K562 (cell line): ENCODE data around the gene MYO15A.

Experiments
- BCOR ChIP-seq: fragments of 450-650 bp; IDR thresholded peaks from 2 replicates; pipeline ENCODE4 v1.6.1; 2016
- CBFB ChIP-seq: sonication (generic); formaldehyde crosslinking; IDR thresholded peaks from 2 replicates; pipeline ENCODE4 v1.4.0; 2020; ENCODE audit warnings: mild to moderate bottlenecking, missing genetic modification reagents
- CBX8 ChIP-seq: fragments of 200-600 bp; sonication (generic); IDR thresholded peaks from 2 replicates; pipeline ENCODE4 v1.6.1; 2012; ENCODE audit warnings: borderline replicate concordance, mixed run types, low read depth, mild to moderate bottlenecking, moderate library complexity, mixed read lengths, low read length, control low read depth, inconsistent platforms; ENCODE audit not compliant: poor library complexity, severe bottlenecking; ENCODE audit errors: extremely low read depth
- CTCF ChIP-seq, 3 experiments: IDR thresholded peaks in 2 of 3; conservative IDR thresholded peaks in 1 of 3; 2 replicates each; pipeline ENCODE4 v1.5.1; 2011 to 2012; ENCODE audit warnings: low read length in 3 of 3, mild to moderate bottlenecking in 3 of 3, control low read depth in 2 of 3, improper control_type of control experiment in 1 of 3, inconsistent platforms in 1 of 3, low read depth in 1 of 3, mixed read lengths in 1 of 3, moderate library complexity in 1 of 3; ENCODE audit not compliant: insufficient read depth in 2 of 3
- ESRRA ChIP-seq: fragments of 450-650 bp; IDR thresholded peaks from 2 replicates; pipeline ENCODE4 v1.6.1; 2014; ENCODE audit warnings: low read depth, mild to moderate bottlenecking, moderate library complexity, borderline replicate concordance
- NCOA2 ChIP-seq, 2 experiments: fragments of 450-650 bp; IDR thresholded peaks; 2 replicates each; pipeline ENCODE4 v1.6.1; 2018; ENCODE audit warnings: mild to moderate bottlenecking in 2 of 2, moderate library complexity in 1 of 2; ENCODE audit not compliant: partially characterized antibody in 2 of 2
- REST ChIP-seq, 2 experiments: fragments of 450-650 bp; formaldehyde crosslinking in 1 of 2; IDR thresholded peaks; 2 replicates each; pipeline versions ENCODE4 v1.4.0 to v1.6.1; 2014 to 2020; ENCODE audit warnings: mild to moderate bottlenecking in 2 of 2, borderline replicate concordance in 1 of 2, low read depth in 1 of 2
- U2AF1 ChIP-seq: fragments of 200-400 bp; formaldehyde crosslinking; optimal IDR thresholded peaks from 2 replicates; pipeline ENCODE3; 2017; ENCODE audit warnings: mild to moderate bottlenecking, low read depth, low read length, moderate library complexity
- ZKSCAN8 ChIP-seq: fragments of 200-800 bp; sonication (Bioruptor generic); IDR thresholded peaks from 2 replicates; pipeline ENCODE4 v1.6.1; 2016; ENCODE audit warnings: missing genetic modification characterization, missing compliant biosample characterization

GRCh38 chr17:18156171-18156975 is 47.8 kb downstream of the MYO15A start:
- TF ChIP-seq U2AF1, result no peak
- no peak for TF ChIP-seq ZKSCAN8 (CRISPR knock-in tag)
- TF ChIP-seq CBX8, result no peak
- TF ChIP-seq REST (IDR thresholded peaks at IDR 0.05; ENCODE audit: borderline replicate concordance), result no peak
- no peak for TF ChIP-seq REST (CRISPR knock-in tag; IDR thresholded peaks at IDR 0.05; ENCODE audit: low read depth)
- no peak for TF ChIP-seq BCOR
- TF ChIP-seq NCOA2 (IDR thresholded peaks at IDR 0.05; ENCODE audit: partially characterized antibody in 2 of 2), result no peak
- TF ChIP-seq CTCF (IDR thresholded peaks at IDR 0.05 in 2 of 3, conservative IDR thresholded peaks at IDR 0.05 in 1 of 3; ENCODE audit: insufficient read depth in 2 of 3, low read depth in 1 of 3, low read length in 3 of 3), result no peak
- TF ChIP-seq ESRRA, result no peak
- TF ChIP-seq CBFB (CRISPR knock-in tag), result no peak
